Activated T-helper 2 cell treated with anti-CD3 and anti-CD28 coated beads, Interferon-gamma antibody, Interleukin-2, Interleukin-4, amounts not matched to agents 10 μg/mL and 5 μg/mL and 100 μg/mL, durations not matched to agents 14 hours and 24 hours and 36 hours (primary cell): ENCODE measurements around the gene RANBP1. TPM values are rescaled to one million over a fixed set of nuclear protein-coding genes. Genes with fewer than 3 reads are reported as not detected.
"Not testable (repeated sequence)": the region's sequence is repeated elsewhere in the genome, so short reads cannot be mapped to it uniquely, and the experiment has no call there.

Experiments used
- DNase-seq: peaks from one replicate; pipeline ENCODE4 v3.0.0; 2021; ENCODE audit warnings: low spot score
- H3K27ac Mint-ChIP-seq: one replicate; pipeline ENCODE4 v1.8.0; 2021; ENCODE audit warnings: mixed read lengths
- H3K27me3 Mint-ChIP-seq: one replicate; pipeline ENCODE4 v1.8.0; 2021; ENCODE audit warnings: low read depth, mixed read lengths
- H3K36me3 Mint-ChIP-seq: one replicate; pipeline ENCODE4 v1.8.0; 2021; ENCODE audit warnings: low read depth, mixed read lengths
- H3K4me1 Mint-ChIP-seq: one replicate; pipeline ENCODE4 v1.8.0; 2021; ENCODE audit warnings: low read depth, mixed read lengths
- H3K4me3 Mint-ChIP-seq: one replicate; pipeline ENCODE4 v1.8.0; 2021; ENCODE audit warnings: low read depth, mild to moderate bottlenecking, moderate library complexity, mixed read lengths
- H3K9me3 Mint-ChIP-seq: one replicate; pipeline ENCODE4 v1.8.0; 2021; ENCODE audit warnings: mixed read lengths
- intact Hi-C: fragments of 100-400 bp; cut with micrococcal nuclease; formaldehyde crosslinking; loops from one replicate; pipeline ENCODE4 v1.15.1; 2023
- total RNA-seq: library from RNA; stranded (reverse); gene quantifications from 2 replicates; pipeline ENCODE4 v1.2.3, GENCODE V29; 2022

RANBP1 gene
- total RNA-seq, result 444 and 452 TPM in 2 replicates

GRCh38 chr22:20115691-20116375 is at the start of gene RANBP1:
Gene RANBP1 (plus strand): TSS chr22:20116104. CDS start chr22:20116185, 81 bp downstream.
- Mint-ChIP-seq H3K4me1 (peaks cover 30% of the 10 kb centered on the region), H3K4me3 (peak within 1 kb of the TSS; percentile 94), H3K27ac (peak within 1 kb of the TSS; percentile 97), H3K9me3 (no peaks in the 10 kb centered on the region), H3K27me3 (no peaks in the 10 kb centered on the region), H3K36me3 (peaks cover 76% of the 10 kb centered on the region)
- intact Hi-C loops, result loop anchor here (2.0 to 5.0 kb wide), 5 partner anchors 15 to 886 kb away; partner anchors contain the start of genes DGCR8, TANGO2 and THAP7
- no peak for DNase-seq

- no peak overlapping the region for H3K27ac Mint-ChIP-seq
- H3K36me3 Mint-ChIP-seq, result peaks cover 3% of the 10 kb centered on the region
- no peak overlapping the region for H3K4me3 Mint-ChIP-seq
- intact Hi-C loops, result no loop called here
- no peaks in the 10 kb centered on the region for H3K9me3 Mint-ChIP-seq
- DNase-seq, result no peak
- H3K27me3 Mint-ChIP-seq, result no peaks in the 10 kb centered on the region
- H3K4me1 Mint-ChIP-seq, result no peaks in the 10 kb centered on the region
Measured at GRCh38 chr22:20066617-20067383, 49.1 kb upstream of the RANBP1 start.

- H3K9me3 Mint-ChIP-seq, H3K4me3 Mint-ChIP-seq, H3K27me3 Mint-ChIP-seq, intact Hi-C loops, H3K36me3 Mint-ChIP-seq, H3K27ac Mint-ChIP-seq, DNase-seq, H3K4me1 Mint-ChIP-seq: not testable (repeated sequence)
Measured at GRCh38 chr22:20067384-20067682, 48.6 kb upstream of the RANBP1 start.

- intact Hi-C loops, result no loop called here
- Mint-ChIP-seq H3K4me3 (no peak overlapping the region), H3K9me3 (no peaks in the 10 kb centered on the region)
Measured at GRCh38 chr22:20068640-20069039, 47.3 kb upstream of the RANBP1 start.

GRCh38 chr22:20069331-20070042 is 46.4 kb upstream of the RANBP1 start:
- no peaks in the 10 kb centered on the region for H3K4me1 Mint-ChIP-seq
- no peak overlapping the region for H3K27ac Mint-ChIP-seq
- H3K36me3 Mint-ChIP-seq, result no peaks in the 10 kb centered on the region
- no peaks in the 10 kb centered on the region for H3K27me3 Mint-ChIP-seq
- H3K4me3 Mint-ChIP-seq, result no peak overlapping the region
- intact Hi-C loops, result no loop called here
- no peak for DNase-seq
- no peaks in the 10 kb centered on the region for H3K9me3 Mint-ChIP-seq

More at GRCh38 chr22:20068640-20069039, 47.3 kb upstream of the RANBP1 start:
- Mint-ChIP-seq H3K36me3 (no peaks in the 10 kb centered on the region), H3K27ac (no peak overlapping the region), H3K4me1 (no peaks in the 10 kb centered on the region), H3K27me3 (no peaks in the 10 kb centered on the region)
- DNase-seq, result no peak

GRCh38 chr22:20071524-20071972 is 44.4 kb upstream of the RANBP1 start:
- H3K9me3 Mint-ChIP-seq, result no peaks in the 10 kb centered on the region
- DNase-seq, result no peak
- no peaks in the 10 kb centered on the region for H3K36me3 Mint-ChIP-seq
- no peak overlapping the region for H3K27ac Mint-ChIP-seq
- no peaks in the 10 kb centered on the region for H3K4me1 Mint-ChIP-seq
- no peak overlapping the region for H3K4me3 Mint-ChIP-seq
- intact Hi-C loops, result no loop called here
- no peaks in the 10 kb centered on the region for H3K27me3 Mint-ChIP-seq

- DNase-seq, result no peak
- H3K4me1 Mint-ChIP-seq, result peaks cover 9% of the 10 kb centered on the region
- H3K27me3 Mint-ChIP-seq, result no peaks in the 10 kb centered on the region
- no peak overlapping the region for H3K27ac Mint-ChIP-seq
- H3K4me3 Mint-ChIP-seq, result no peak overlapping the region
- H3K36me3 Mint-ChIP-seq, result peaks cover 6% of the 10 kb centered on the region
- H3K9me3 Mint-ChIP-seq, result no peaks in the 10 kb centered on the region
- intact Hi-C loops, result no loop called here
Measured at GRCh38 chr22:20076627-20077172, 39.2 kb upstream of the RANBP1 start.

GRCh38 chr22:20079745-20080444 is 36.0 kb upstream of the RANBP1 start, which contains the start of gene DGCR8:
Gene DGCR8 (plus strand): TSS chr22:20080241. CDS start chr22:20085964, 5,723 bp downstream.
- no peaks in the 10 kb centered on the region for H3K9me3 Mint-ChIP-seq
- H3K4me1 Mint-ChIP-seq, result peaks cover 25% of the 10 kb centered on the region
- H3K27me3 Mint-ChIP-seq, result no peaks in the 10 kb centered on the region
- H3K4me3 Mint-ChIP-seq, result peak within 1 kb of the TSS; percentile 88
- intact Hi-C loops, result loop anchor here (2.0 to 10.0 kb wide), 2 partner anchors 37 to 55 kb away; partner anchors contain the start of genes RANBP1, TANGO2 and TRMT2A
- peak within 1 kb of the TSS; percentile 75 for H3K27ac Mint-ChIP-seq
- H3K36me3 Mint-ChIP-seq, result peaks cover 15% of the 10 kb centered on the region
- DNase-seq, result peak; percentile 66

GRCh38 chr22:20080445-20080775 is 35.5 kb upstream of the RANBP1 start:
- peak overlapping the region; percentile 75 for H3K27ac Mint-ChIP-seq
- intact Hi-C loops, result loop anchor here (2.0 to 10.0 kb wide), 2 partner anchors 36 to 56 kb away; partner anchors contain the start of genes RANBP1, TANGO2 and TRMT2A
- H3K4me3 Mint-ChIP-seq, result peak overlapping the region; percentile 88
- peaks cover 25% of the 10 kb centered on the region for H3K4me1 Mint-ChIP-seq
- peak; percentile 72 for DNase-seq
- no peaks in the 10 kb centered on the region for H3K9me3 Mint-ChIP-seq
- no peaks in the 10 kb centered on the region for H3K27me3 Mint-ChIP-seq
- H3K36me3 Mint-ChIP-seq, result peaks cover 17% of the 10 kb centered on the region

GRCh38 chr22:20080776-20081654 is 34.9 kb upstream of the RANBP1 start:
- Mint-ChIP-seq H3K36me3 (peaks cover 22% of the 10 kb centered on the region), H3K4me3 (peak overlapping the region; percentile 88)
- no peak for DNase-seq

GRCh38 chr22:20083157-20083890 is 32.6 kb upstream of the RANBP1 start:
- Mint-ChIP-seq H3K4me1 (peaks cover 26% of the 10 kb centered on the region), H3K27me3 (no peaks in the 10 kb centered on the region), H3K4me3 (peak overlapping the region; percentile 9), H3K27ac (peak overlapping the region; percentile 69), H3K9me3 (no peaks in the 10 kb centered on the region), H3K36me3 (peaks cover 43% of the 10 kb centered on the region)
- intact Hi-C loops, result loop anchor here (10.0 kb wide), 1 partner anchor 59 kb away; the partner anchor contains the start of gene TANGO2
- no peak for DNase-seq

More at GRCh38 chr22:20080776-20081654, 34.9 kb upstream of the RANBP1 start:
- H3K27me3 Mint-ChIP-seq, result no peaks in the 10 kb centered on the region
- intact Hi-C loops, result loop anchor here (2.0 to 10.0 kb wide), 2 partner anchors 36 to 56 kb away; partner anchors contain the start of genes RANBP1, TANGO2 and TRMT2A
- H3K27ac Mint-ChIP-seq, result peak overlapping the region; percentile 75
- H3K9me3 Mint-ChIP-seq, result no peaks in the 10 kb centered on the region
- H3K4me1 Mint-ChIP-seq, result peaks cover 25% of the 10 kb centered on the region
